ENCODE data around the gene APAF1.

- TF ChIP-seq CTCF (IDR thresholded peaks at IDR 0.05), result no peak
- no peak for TF ChIP-seq POLR2AphosphoS5 (IDR thresholded peaks at IDR 0.05)
- TF ChIP-seq POLR2A (IDR thresholded peaks at IDR 0.05), result no peak
Observed at GRCh38 chr12:98767248-98767647, 122.2 kb downstream of the APAF1 start.
